IPS DF 6.9 (cell line): Measurements from ENCODE around the gene HMCN2.

Experiments
- DNase-seq: peaks from one replicate; pipeline ENCODE4 v3.0.0-alpha.2; 2013; ENCODE audit warnings: low read depth, low spot score
- H3K27ac ChIP-seq: one replicate; pipeline ENCODE4 v1.5.1; 2013; ENCODE audit warnings: low read length, control low read depth
- H3K27me3 ChIP-seq: 2 replicates; pipeline ENCODE4 v1.6.1; 2013; ENCODE audit warnings: mild to moderate bottlenecking, low read length; ENCODE audit not compliant: control insufficient read depth, insufficient read depth
- H3K36me3 ChIP-seq: 2 replicates; pipeline ENCODE4 v1.6.1; 2013; ENCODE audit warnings: low read length; ENCODE audit not compliant: control insufficient read depth, insufficient read depth
- H3K4me1 ChIP-seq: 2 replicates; pipeline ENCODE4 v1.6.1; 2013; ENCODE audit warnings: low read length; ENCODE audit not compliant: control insufficient read depth, insufficient read depth
- H3K4me3 ChIP-seq: 2 replicates; pipeline ENCODE4 v1.5.1; 2013; ENCODE audit warnings: mild to moderate bottlenecking, low read length
- H3K9me3 ChIP-seq: 2 replicates; pipeline ENCODE4 v1.6.1; 2013; ENCODE audit warnings: low read length, inconsistent platforms; ENCODE audit not compliant: control insufficient read depth, insufficient read depth
- WGBS: extraction: QIAGEN DNeasy Blood & Tissue Kit; methylation state at CpG from one replicate; pipeline ENCODE4 v1.1.7; 2013; ENCODE audit warnings: mixed read lengths, missing lambda C conversion rate; ENCODE audit not compliant: insufficient read length, insufficient coverage; 5-methylcytosine and 5-hydroxymethylcytosine counted together

HMCN2 gene

GRCh38 chr9:130477564-130477963, 212.0 kb downstream of the HMCN2 start:
- Histone ChIP-seq H3K27me3 (no peaks in the 10 kb centered on the region), H3K27ac (no peak overlapping the region), H3K36me3 (no peaks in the 10 kb centered on the region; the same call in none of the 2 replicates), H3K4me1 (peaks cover 4% of the 10 kb centered on the region; the same call in 1 of the 2 replicates), H3K4me3 (no peak overlapping the region), H3K9me3 (no peaks in the 10 kb centered on the region)
- DNase-seq = no peak
- no CpG with 5 or more reads among the region's 12 CpGs for WGBS

- peaks cover 4% of the 10 kb centered on the region; the same call in 1 of the 2 replicates for H3K4me1 ChIP-seq
- WGBS = no CpG with 5 or more reads among the region's 9 CpGs
- DNase-seq = no peak
- no peak overlapping the region for H3K4me3 ChIP-seq
- no peaks in the 10 kb centered on the region; the same call in none of the 2 replicates for H3K36me3 ChIP-seq
- no peaks in the 10 kb centered on the region for H3K9me3 ChIP-seq
- H3K27me3 ChIP-seq = no peaks in the 10 kb centered on the region
- no peak overlapping the region for H3K27ac ChIP-seq
These were observed 212.6 kb downstream of the HMCN2 start for GRCh38 chr9:130478152-130478551.

GRCh38 chr9:130478736-130479575, 213.4 kb downstream of the HMCN2 start:
- DNase-seq = no peak
- no peaks in the 10 kb centered on the region for H3K27me3 ChIP-seq
- no peak overlapping the region for H3K4me3 ChIP-seq
- H3K4me1 ChIP-seq = peaks cover 4% of the 10 kb centered on the region; the same call in 1 of the 2 replicates
- no peaks in the 10 kb centered on the region for H3K9me3 ChIP-seq
- H3K36me3 ChIP-seq = no peaks in the 10 kb centered on the region; the same call in none of the 2 replicates
- no CpG with 5 or more reads among the region's 35 CpGs for WGBS
- H3K27ac ChIP-seq = no peak overlapping the region

- Histone ChIP-seq H3K4me3 (no peak overlapping the region), H3K27me3 (no peaks in the 10 kb centered on the region), H3K9me3 (no peaks in the 10 kb centered on the region), H3K36me3 (no peaks in the 10 kb centered on the region; the same call in none of the 2 replicates), H3K27ac (no peak overlapping the region), H3K4me1 (no peaks in the 10 kb centered on the region)
- WGBS = no CpG with 5 or more reads among the region's 19 CpGs
- DNase-seq = no peak
These were observed 214.0 kb downstream of the HMCN2 start for GRCh38 chr9:130479587-130479986.

- H3K36me3 ChIP-seq = peaks cover 4% of the 10 kb centered on the region
- H3K27ac ChIP-seq = no peak overlapping the region
These were observed 215.1 kb downstream of the HMCN2 start for GRCh38 chr9:130480673-130481072.

GRCh38 chr9:130482463-130482862, 216.9 kb downstream of the HMCN2 start:
- no peak for DNase-seq
- Histone ChIP-seq H3K4me1 (no peaks in the 10 kb centered on the region), H3K36me3 (peaks cover 4% of the 10 kb centered on the region), H3K27ac (no peak overlapping the region), H3K4me3 (no peak overlapping the region), H3K9me3 (no peaks in the 10 kb centered on the region), H3K27me3 (no peaks in the 10 kb centered on the region)
- no CpG with 5 or more reads among the region's 5 CpGs for WGBS

More at GRCh38 chr9:130480673-130481072, 215.1 kb downstream of the HMCN2 start:
- H3K27me3 ChIP-seq = no peaks in the 10 kb centered on the region
- H3K4me3 ChIP-seq = no peak overlapping the region
- WGBS = no CpG with 5 or more reads among the region's 16 CpGs
- no peaks in the 10 kb centered on the region for H3K9me3 ChIP-seq
- H3K4me1 ChIP-seq = no peaks in the 10 kb centered on the region
- peak; percentile 27 for DNase-seq

GRCh38 chr9:130483371-130483971, 217.9 kb downstream of the HMCN2 start:
- no peaks in the 10 kb centered on the region for H3K9me3 ChIP-seq

More at GRCh38 chr9:130483371-130483971, 217.9 kb downstream of the HMCN2 start:
- Histone ChIP-seq H3K27ac (no peak overlapping the region), H3K4me1 (no peaks in the 10 kb centered on the region), H3K36me3 (peaks cover 4% of the 10 kb centered on the region; the same call in 1 of the 2 replicates), H3K4me3 (no peak overlapping the region), H3K27me3 (no peaks in the 10 kb centered on the region)
- WGBS = no CpG with 5 or more reads among the region's 16 CpGs
- DNase-seq = no peak
